ENCODE measurements around the gene BEST2. TPM values are rescaled to one million over a fixed set of nuclear protein-coding genes. Genes with fewer than 3 reads are reported as not detected.

Gene BEST2
- total RNA-seq, 1 experiment from 2014 or later, result not detected

GRCh38 chr19:12779162-12779993 lies 27.8 kb downstream of the BEST2 start:
- CTCF ChIA-PET, result no interaction called here
- peaks cover 24% of the 10 kb centered on the region for H3K4me1 ChIP-seq (ENCODE audit: control insufficient read depth, insufficient read depth, low read length)
- H3K4me3 ChIP-seq (ENCODE audit: low read depth in 2 of 2, low read length in 2 of 2), result peak overlapping the region; percentile 53 to 81; a peak in 3 of 4 replicates
- no TSS peak for BruUV-seq (replicated peaks)
- no peak for ATAC-seq
- POLR2A ChIA-PET, result interaction anchor here (1.2 to 2.7 kb wide), 2 partner anchors 10 to 13 kb away, joined by 3 to 16 read pairs; partner anchors contain the start of gene JUNB
- in situ Hi-C loops (cut with HindIII; ENCODE audit: low pct_unique_long_range_greater_than_20kb, low sequenced_read_pairs) (no loop called here), intact Hi-C loops (cut with micrococcal nuclease; ENCODE audit: unreplicated experiment) (no loop called here)
- no peak for DNase-seq (ENCODE audit: low read depth, low spot score)
- peak overlapping the region; percentile 87 for H3K27ac ChIP-seq (ENCODE audit: low read length)
- H3K36me3 ChIP-seq (ENCODE audit: control insufficient read depth, insufficient read depth, low read length), result no peaks in the 10 kb centered on the region
- no peaks in the 10 kb centered on the region for H3K27me3 ChIP-seq (ENCODE audit: control insufficient read depth, insufficient read depth, low read length)
- H3K9me3 ChIP-seq (ENCODE audit: control insufficient read depth, insufficient read depth, low read depth, low read length), result no peaks in the 10 kb centered on the region
- TF ChIP-seq TCF7L2 (IDR thresholded peaks at IDR 0.05; ENCODE audit: low read depth, low read length) (no peak), SIN3A (IDR thresholded peaks at IDR 0.05; ENCODE audit: borderline replicate concordance, insufficient read depth, low read depth, low read length) (no peak), REST (IDR thresholded peaks at IDR 0.05; ENCODE audit: insufficient read depth in 1 of 2, low read depth in 2 of 2, low read length in 1 of 2) (no peak), POLR2AphosphoS5 (IDR thresholded peaks at IDR 0.05; ENCODE audit: low read depth, low read length) (no peak), CTCF (IDR thresholded peaks at IDR 0.05) (no peak)

- intact Hi-C loops (cut with micrococcal nuclease; ENCODE audit: unreplicated experiment) (no loop called here), in situ Hi-C loops (cut with HindIII; ENCODE audit: low pct_unique_long_range_greater_than_20kb, low sequenced_read_pairs) (no loop called here)
- ATAC-seq (no peak), DNase-seq (ENCODE audit: low read depth, low spot score) (no peak)
- Histone ChIP-seq H3K4me3 (ENCODE audit: low read depth in 2 of 2, low read length in 2 of 2) (peak overlapping the region; percentile 45 to 47), H3K4me1 (ENCODE audit: control insufficient read depth, insufficient read depth, low read length) (peaks cover 46% of the 10 kb centered on the region), H3K9me3 (ENCODE audit: control insufficient read depth, insufficient read depth, low read depth, low read length) (no peaks in the 10 kb centered on the region), H3K36me3 (ENCODE audit: control insufficient read depth, insufficient read depth, low read length) (no peaks in the 10 kb centered on the region), H3K27ac (ENCODE audit: low read length) (peak overlapping the region; percentile 73), H3K27me3 (ENCODE audit: control insufficient read depth, insufficient read depth, low read length) (no peaks in the 10 kb centered on the region)
- TF ChIP-seq SIN3A (IDR thresholded peaks at IDR 0.05; ENCODE audit: borderline replicate concordance, insufficient read depth, low read depth, low read length), result no peak
- TF ChIP-seq TCF7L2 (IDR thresholded peaks at IDR 0.05; ENCODE audit: low read depth, low read length), result no peak
- no peak for TF ChIP-seq POLR2AphosphoS5 (IDR thresholded peaks at IDR 0.05; ENCODE audit: low read depth, low read length)
- TF ChIP-seq REST (IDR thresholded peaks at IDR 0.05; ENCODE audit: insufficient read depth in 1 of 2, low read depth in 2 of 2, low read length in 1 of 2), result no peak; a peak in 1 of 4 replicates
- TF ChIP-seq CTCF (IDR thresholded peaks at IDR 0.05), result no peak
- ChIA-PET POLR2A (interaction anchor here (0.6 kb wide), 1 partner anchor 13 kb away, joined by 7 read pairs; no protein-coding TSS in a partner anchor), CTCF (interaction anchor here (0.8 kb wide), 1 partner anchor 18 kb away, joined by 4 read pairs; no protein-coding TSS in a partner anchor)
- no TSS peak for BruUV-seq (replicated peaks)
These were observed 30.5 kb downstream of the BEST2 start for GRCh38 chr19:12782174-12782423.

Data from Panc1 (cell line).